CD4-positive, alpha-beta memory T cell (primary cell): ENCODE measurements around the gene ARHGAP22. TPM values are rescaled to one million over a fixed set of nuclear protein-coding genes. Genes with fewer than 3 reads are reported as not detected.

ENCODE experiments used
- CTCF ChIA-PET: fragments of 350-600 bp; sonication (Branson Sonifier 250); formaldehyde crosslinking; loops from one replicate; lab custom pipeline; 2021; ENCODE audit warnings: inconsistent platforms; ENCODE audit not compliant: partially characterized antibody; lab: Charles Lee
- POLR2A ChIA-PET: fragments of 350-600 bp; sonication (Branson Sonifier 250); formaldehyde crosslinking; loops from one replicate; lab custom pipeline; 2021; ENCODE audit not compliant: partially characterized antibody; lab: Charles Lee
- DNase-seq, 5 donors: peaks; one replicate each; pipeline versions ENCODE4 v3.0.0 to v3.0.0-alpha.2; 2020 to 2022; ENCODE audit warnings: mixed read lengths in 1 of 5
- H3K27ac ChIP-seq: one replicate; pipeline ENCODE4 v1.7.0; 2013; ENCODE audit warnings: low read depth, low read length
- H3K27me3 ChIP-seq: 2 replicates; pipeline ENCODE4 v1.7.0; 2013; ENCODE audit warnings: mild to moderate bottlenecking, low read length, moderate library complexity; ENCODE audit not compliant: insufficient read depth
- H3K36me3 ChIP-seq: 2 replicates; pipeline ENCODE4 v1.7.0; 2013; ENCODE audit warnings: mild to moderate bottlenecking, low read length, moderate library complexity; ENCODE audit not compliant: insufficient read depth
- H3K4me1 ChIP-seq: 2 replicates; pipeline ENCODE4 v1.7.0; 2013; ENCODE audit warnings: mild to moderate bottlenecking, low read length, moderate library complexity; ENCODE audit not compliant: insufficient read depth
- H3K4me3 ChIP-seq, 2 donors: one replicate each; pipeline ENCODE4 v1.7.0; 2013; ENCODE audit warnings: low read length in 2 of 2, mild to moderate bottlenecking in 1 of 2
- H3K9me3 ChIP-seq, 2 donors: one replicate each; pipeline ENCODE4 v1.7.0; 2013; ENCODE audit warnings: low read length in 2 of 2, control low read depth in 1 of 2; ENCODE audit not compliant: control insufficient read depth in 1 of 2
- H3K27ac Mint-ChIP-seq, 7 donors: one replicate each; pipeline ENCODE4 v1.8.0; 2020 to 2021; ENCODE audit warnings: mixed read lengths in 7 of 7, mild to moderate bottlenecking in 6 of 7, inconsistent platforms in 3 of 7, moderate library complexity in 3 of 7
- H3K27me3 Mint-ChIP-seq, 2 donors: one replicate each; pipeline ENCODE4 v1.8.0; 2020 to 2021; ENCODE audit warnings: mixed read lengths in 2 of 2
- H3K36me3 Mint-ChIP-seq, 2 donors: one replicate each; pipeline ENCODE4 v1.8.0; 2020 to 2021; ENCODE audit warnings: mixed read lengths in 2 of 2, inconsistent platforms in 1 of 2, mild to moderate bottlenecking in 1 of 2
- H3K4me1 Mint-ChIP-seq, 4 donors: one replicate each; pipeline ENCODE4 v1.8.0; 2020 to 2021; ENCODE audit warnings: mixed read lengths in 4 of 4, mild to moderate bottlenecking in 1 of 4
- H3K4me3 Mint-ChIP-seq, 8 donors: one replicate each; pipeline ENCODE4 v1.8.0; 2020 to 2021; ENCODE audit warnings: mixed read lengths in 8 of 8, mild to moderate bottlenecking in 7 of 8, moderate library complexity in 6 of 8, inconsistent platforms in 3 of 8
- H3K9me3 Mint-ChIP-seq, 8 donors: one replicate each; pipeline ENCODE4 v1.8.0; 2020 to 2021; ENCODE audit warnings: mixed read lengths in 8 of 8, mild to moderate bottlenecking in 5 of 8, inconsistent platforms in 3 of 8, moderate library complexity in 1 of 8
- intact Hi-C: fragments of 100-400 bp; cut with micrococcal nuclease; formaldehyde crosslinking; loops from one replicate; pipeline ENCODE4 v1.15.1; 2023
- polyA plus RNA-seq, 2 donors: library from polyadenylated mRNA; unstranded; fragments of 300-500 nt; fragmentation: Illumina TruSeq; gene quantifications; one replicate each; pipeline ENCODE4 v1.2.3, GENCODE V29; 2021
- total RNA-seq, 2 experiments: library from RNA; stranded (reverse); gene quantifications; one replicate each; pipeline ENCODE4 v1.2.3, GENCODE V29; 2021

Gene ARHGAP22
- total and polyA plus RNA-seq, 4 experiments from 2014 or later: 0.20 to 0.83 TPM; not detected in 2

DNA sequence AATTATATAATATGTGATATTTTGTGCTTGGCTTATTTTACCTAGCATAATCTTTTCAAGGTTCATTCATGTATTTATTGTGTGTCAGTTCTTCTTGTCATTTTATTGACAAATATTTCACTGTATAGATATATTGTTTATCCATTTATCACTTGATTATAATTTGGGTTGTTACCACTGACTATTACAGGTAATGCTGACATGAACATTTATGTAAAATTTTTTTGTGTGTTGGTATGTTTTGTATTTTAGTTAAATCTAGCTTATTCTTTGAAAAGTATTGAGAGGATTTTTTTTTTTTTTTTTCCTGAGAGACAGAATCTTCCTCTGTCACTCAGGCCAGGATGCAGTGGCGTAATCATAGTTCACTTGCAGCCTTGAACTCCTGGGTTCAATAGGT, 190.7 kb downstream of the ARHGAP22 start:
- H3K9me3 Mint-ChIP-seq: peaks cover 6 to 16% (median 12%) of the 10 kb centered on the region in 8 donors
- CTCF ChIA-PET: no interaction called here

DNA sequence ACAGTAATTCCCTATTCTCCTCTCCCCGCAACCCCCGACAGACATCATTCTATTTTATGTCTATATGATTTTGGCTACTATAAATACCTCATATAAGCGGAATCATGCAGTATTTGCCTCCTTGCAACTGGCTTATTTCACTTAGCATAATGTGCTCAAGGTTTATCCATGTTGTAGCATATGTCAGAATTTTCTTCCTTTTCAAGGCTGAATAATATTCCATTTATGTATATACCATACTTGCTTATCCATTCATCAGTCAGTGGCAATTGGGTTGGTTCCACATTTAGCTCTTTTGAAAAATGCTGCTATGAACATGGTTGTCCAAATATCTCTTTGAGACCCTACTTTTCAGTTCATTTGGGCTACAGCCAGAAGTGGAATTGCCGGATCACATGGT, 191.9 kb downstream of the ARHGAP22 start:
- intact Hi-C loops: no loop called here
- no peak for DNase-seq
- no peaks in the 10 kb centered on the region for H3K27me3 Mint-ChIP-seq
- peaks cover 0 to 1% (median 0%) of the 10 kb centered on the region in 4 donors for H3K4me1 Mint-ChIP-seq
- no peaks in the 10 kb centered on the region for H3K4me1 ChIP-seq
- no peaks in the 10 kb centered on the region for H3K9me3 ChIP-seq
- H3K27me3 ChIP-seq: no peaks in the 10 kb centered on the region
- no peak overlapping the region for H3K27ac Mint-ChIP-seq
- ChIA-PET POLR2A (no interaction called here), CTCF (no interaction called here)
- H3K4me3 Mint-ChIP-seq: no peak overlapping the region
- H3K9me3 Mint-ChIP-seq: peaks cover 6 to 16% (median 12%) of the 10 kb centered on the region in 8 donors
- peaks cover 34 to 47% of the 10 kb centered on the region in 2 donors for H3K36me3 Mint-ChIP-seq
- H3K27ac ChIP-seq: no peak overlapping the region
- H3K4me3 ChIP-seq: no peak overlapping the region
- H3K36me3 ChIP-seq: peaks cover 15% of the 10 kb centered on the region

More for the DNA sequence above, 190.7 kb downstream of the ARHGAP22 start:
- Histone ChIP-seq H3K27me3 (no peaks in the 10 kb centered on the region), H3K4me1 (no peaks in the 10 kb centered on the region), H3K9me3 (no peaks in the 10 kb centered on the region), H3K27ac (no peak overlapping the region), H3K36me3 (peaks cover 15% of the 10 kb centered on the region), H3K4me3 (no peak overlapping the region)
- H3K36me3 Mint-ChIP-seq: peaks cover 35 to 50% of the 10 kb centered on the region in 2 donors
- H3K27me3 Mint-ChIP-seq: no peaks in the 10 kb centered on the region
- peaks cover 0 to 1% (median 0%) of the 10 kb centered on the region in 4 donors for H3K4me1 Mint-ChIP-seq
- H3K4me3 Mint-ChIP-seq: no peak overlapping the region
- intact Hi-C loops: no loop called here
- no peak for DNase-seq
- POLR2A ChIA-PET: interaction anchor here (0.7 kb wide), 1 partner anchor 39 kb away, joined by 3 read pairs; no protein-coding TSS in a partner anchor
- H3K27ac Mint-ChIP-seq: no peak overlapping the region

DNA sequence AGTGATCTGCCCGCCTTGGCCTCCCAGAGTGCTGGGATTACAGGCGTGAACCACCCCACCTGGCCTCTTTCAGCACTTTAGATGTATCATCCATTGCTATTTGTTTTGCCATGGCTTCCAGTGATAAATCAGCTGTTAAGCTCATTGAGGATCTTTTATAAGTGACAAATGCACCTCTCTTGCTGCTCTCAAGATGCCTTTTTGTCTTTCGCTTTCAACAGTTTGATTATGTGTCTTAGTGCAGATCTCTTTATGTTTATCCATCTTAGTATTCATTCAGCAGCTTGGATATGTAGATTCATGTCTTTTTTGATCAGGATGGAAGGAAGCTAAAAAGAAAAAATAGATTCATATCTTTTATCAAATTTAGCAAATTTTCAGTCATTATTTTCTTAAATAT, 192.8 kb downstream of the ARHGAP22 start:
- Mint-ChIP-seq H3K4me3 (no peak overlapping the region), H3K27ac (peak overlapping the region in 1 of 7 donors; percentile 1), H3K36me3 (peaks cover 34 to 47% of the 10 kb centered on the region in 2 donors), H3K4me1 (peaks cover 0 to 1% (median 0%) of the 10 kb centered on the region in 4 donors), H3K27me3 (no peaks in the 10 kb centered on the region), H3K9me3 (peaks cover 6 to 16% (median 12%) of the 10 kb centered on the region in 8 donors)
- Histone ChIP-seq H3K4me1 (no peaks in the 10 kb centered on the region), H3K27ac (no peak overlapping the region), H3K9me3 (no peaks in the 10 kb centered on the region), H3K27me3 (no peaks in the 10 kb centered on the region), H3K4me3 (no peak overlapping the region), H3K36me3 (peaks cover 15% of the 10 kb centered on the region)
- ChIA-PET CTCF (interaction anchor here (1.1 kb wide), 1 partner anchor 10 kb away, joined by 3 read pairs; no protein-coding TSS in a partner anchor), POLR2A (no interaction called here)
- no peak for DNase-seq
- intact Hi-C loops: no loop called here

DNA sequence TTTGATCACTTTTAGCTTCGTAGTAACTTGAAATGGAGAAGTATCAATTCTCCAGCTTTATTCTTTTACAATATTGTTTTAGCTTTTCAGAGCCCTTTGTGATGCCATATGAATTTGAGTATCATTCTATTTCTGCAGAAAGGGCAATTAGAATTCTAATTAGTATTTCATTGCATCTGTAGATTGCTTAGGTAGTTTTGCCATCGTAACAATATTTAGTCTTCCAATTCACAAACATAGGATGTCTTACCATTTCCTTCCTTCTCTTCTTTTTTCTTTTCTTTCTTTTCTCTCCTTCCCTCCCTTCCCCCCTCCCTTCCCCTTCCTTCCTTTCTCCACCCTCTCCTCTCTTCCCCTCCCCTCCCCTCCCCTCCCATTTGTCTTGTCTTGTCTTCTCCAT, 193.4 kb downstream of the ARHGAP22 start:
- intact Hi-C loops: no loop called here
- no peak for DNase-seq
- H3K4me3 ChIP-seq: no peak overlapping the region
- H3K9me3 Mint-ChIP-seq: peaks cover 6 to 16% (median 12%) of the 10 kb centered on the region in 8 donors
- H3K27me3 ChIP-seq: no peaks in the 10 kb centered on the region
- peaks cover 34 to 47% of the 10 kb centered on the region in 2 donors for H3K36me3 Mint-ChIP-seq
- H3K4me3 Mint-ChIP-seq: no peak overlapping the region
- no peak overlapping the region for H3K27ac ChIP-seq
- peaks cover 15% of the 10 kb centered on the region for H3K36me3 ChIP-seq
- no peaks in the 10 kb centered on the region for H3K9me3 ChIP-seq
- ChIA-PET CTCF (interaction anchor here (1.1 kb wide), 1 partner anchor 11 kb away, joined by 3 read pairs; no protein-coding TSS in a partner anchor), POLR2A (no interaction called here)
- H3K27ac Mint-ChIP-seq: no peak overlapping the region
- H3K4me1 Mint-ChIP-seq: peaks cover 0 to 1% (median 0%) of the 10 kb centered on the region in 4 donors
- no peaks in the 10 kb centered on the region for H3K27me3 Mint-ChIP-seq
- no peaks in the 10 kb centered on the region for H3K4me1 ChIP-seq

DNA sequence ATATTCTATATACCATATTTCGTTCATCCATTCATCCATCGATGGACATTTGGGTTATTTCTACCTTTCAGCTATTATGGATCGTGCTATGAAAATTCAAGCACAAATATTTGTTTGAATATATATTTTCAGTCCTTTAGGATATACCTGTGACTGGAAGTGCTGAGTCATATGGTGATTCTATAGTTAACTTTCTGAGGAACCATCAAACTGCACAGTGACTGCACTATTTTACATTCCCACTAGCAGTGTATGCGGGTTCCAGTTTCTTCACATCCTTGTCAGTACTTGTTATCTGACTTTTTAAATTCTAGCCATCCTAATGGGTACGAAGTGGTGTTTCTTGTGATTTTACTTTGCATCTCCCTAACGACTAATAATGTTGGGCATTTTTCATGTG, 194.4 kb downstream of the ARHGAP22 start:
- Histone ChIP-seq H3K27ac (no peak overlapping the region), H3K4me1 (no peaks in the 10 kb centered on the region), H3K36me3 (peaks cover 15% of the 10 kb centered on the region), H3K27me3 (no peaks in the 10 kb centered on the region), H3K9me3 (no peaks in the 10 kb centered on the region), H3K4me3 (no peak overlapping the region)
- peaks cover 0 to 1% (median 0%) of the 10 kb centered on the region in 4 donors for H3K4me1 Mint-ChIP-seq
- no peak for DNase-seq
- H3K4me3 Mint-ChIP-seq: no peak overlapping the region
- H3K9me3 Mint-ChIP-seq: peaks cover 6 to 16% (median 12%) of the 10 kb centered on the region in 8 donors
- intact Hi-C loops: no loop called here
- CTCF ChIA-PET: no interaction called here
- peaks cover 36 to 53% of the 10 kb centered on the region in 2 donors for H3K36me3 Mint-ChIP-seq
- POLR2A ChIA-PET: no interaction called here
- no peaks in the 10 kb centered on the region for H3K27me3 Mint-ChIP-seq
- H3K27ac Mint-ChIP-seq: no peak overlapping the region

DNA sequence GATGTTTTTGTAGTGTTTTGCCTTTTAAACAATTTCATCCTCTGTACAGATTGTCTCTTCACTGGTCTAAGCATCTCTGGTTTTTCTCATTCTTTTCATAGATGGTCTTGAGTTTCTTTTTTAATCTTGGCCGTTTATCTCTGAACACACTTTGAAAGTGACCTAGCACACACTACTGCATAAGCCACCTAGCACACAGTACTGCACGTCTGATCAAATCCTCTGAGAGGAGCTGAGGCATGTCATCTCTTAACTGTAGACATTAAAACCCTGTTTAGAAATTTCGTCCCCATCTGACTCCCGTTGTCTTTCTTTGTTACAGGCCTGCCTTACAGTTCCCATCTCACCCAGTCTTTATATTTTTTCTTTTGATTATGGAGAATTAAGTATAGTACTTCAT, 198.2 kb downstream of the ARHGAP22 start:
- no peak overlapping the region for H3K27ac ChIP-seq
- H3K4me3 ChIP-seq: no peak overlapping the region
- intact Hi-C loops: no loop called here
- Mint-ChIP-seq H3K36me3 (peaks cover 11 to 35% of the 10 kb centered on the region in 2 donors), H3K27ac (no peak overlapping the region), H3K4me1 (no peaks in the 10 kb centered on the region), H3K4me3 (no peak overlapping the region), H3K9me3 (peaks cover 0 to 8% (median under 1%) of the 10 kb centered on the region in 8 donors), H3K27me3 (no peaks in the 10 kb centered on the region)
- peaks cover 19% of the 10 kb centered on the region for H3K36me3 ChIP-seq
- POLR2A ChIA-PET: no interaction called here
- H3K9me3 ChIP-seq: no peaks in the 10 kb centered on the region
- CTCF ChIA-PET: interaction anchor here (1.0 kb wide), 1 partner anchor 16 kb away, joined by 3 read pairs; no protein-coding TSS in a partner anchor
- no peak for DNase-seq
- no peaks in the 10 kb centered on the region for H3K27me3 ChIP-seq
- H3K4me1 ChIP-seq: no peaks in the 10 kb centered on the region

DNA sequence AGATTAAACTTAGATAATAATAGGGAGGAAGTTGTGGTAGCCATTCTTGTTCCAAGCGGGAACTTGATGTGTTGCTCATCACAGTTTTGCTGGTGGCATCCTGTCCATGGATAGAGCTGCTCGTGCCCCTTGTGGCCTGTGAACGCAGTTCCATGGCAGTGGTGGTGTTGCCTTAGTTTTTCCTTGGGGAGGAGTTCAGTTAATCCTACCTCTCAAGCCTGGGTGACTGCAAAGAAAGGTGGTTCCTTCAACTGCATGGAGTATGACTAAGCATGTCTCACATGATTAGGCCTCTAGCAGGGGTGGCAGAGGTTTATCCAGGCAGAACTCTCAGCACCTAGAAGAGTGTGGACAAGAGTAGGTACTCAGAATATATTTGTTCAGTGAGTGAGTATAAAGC, 198.7 kb downstream of the ARHGAP22 start:
- no peaks in the 10 kb centered on the region for H3K4me1 ChIP-seq
- POLR2A ChIA-PET: no interaction called here
- Mint-ChIP-seq H3K27me3 (no peaks in the 10 kb centered on the region), H3K36me3 (peaks cover 11 to 30% of the 10 kb centered on the region in 2 donors), H3K4me1 (no peaks in the 10 kb centered on the region), H3K4me3 (no peak overlapping the region), H3K9me3 (peaks cover 0 to 8% (median 0%) of the 10 kb centered on the region in 8 donors), H3K27ac (no peak overlapping the region)
- intact Hi-C loops: no loop called here
- H3K27ac ChIP-seq: no peak overlapping the region
- no peaks in the 10 kb centered on the region for H3K27me3 ChIP-seq
- DNase-seq: no peak
- peaks cover 17% of the 10 kb centered on the region for H3K36me3 ChIP-seq
- no peak overlapping the region for H3K4me3 ChIP-seq
- H3K9me3 ChIP-seq: no peaks in the 10 kb centered on the region
- CTCF ChIA-PET: no interaction called here
